GM11168 (cell line): ENCODE results near the gene HDAC4.

Source experiments
- in situ Hi-C: fragments of 300-500 bp; cut with MboI; formaldehyde crosslinking; loops from one replicate; pipeline ENCODE4 v1.12.0; 2022; ENCODE audit warnings: low sequenced_read_pairs; ENCODE audit not compliant: unreplicated experiment

The HDAC4 gene

DNA sequence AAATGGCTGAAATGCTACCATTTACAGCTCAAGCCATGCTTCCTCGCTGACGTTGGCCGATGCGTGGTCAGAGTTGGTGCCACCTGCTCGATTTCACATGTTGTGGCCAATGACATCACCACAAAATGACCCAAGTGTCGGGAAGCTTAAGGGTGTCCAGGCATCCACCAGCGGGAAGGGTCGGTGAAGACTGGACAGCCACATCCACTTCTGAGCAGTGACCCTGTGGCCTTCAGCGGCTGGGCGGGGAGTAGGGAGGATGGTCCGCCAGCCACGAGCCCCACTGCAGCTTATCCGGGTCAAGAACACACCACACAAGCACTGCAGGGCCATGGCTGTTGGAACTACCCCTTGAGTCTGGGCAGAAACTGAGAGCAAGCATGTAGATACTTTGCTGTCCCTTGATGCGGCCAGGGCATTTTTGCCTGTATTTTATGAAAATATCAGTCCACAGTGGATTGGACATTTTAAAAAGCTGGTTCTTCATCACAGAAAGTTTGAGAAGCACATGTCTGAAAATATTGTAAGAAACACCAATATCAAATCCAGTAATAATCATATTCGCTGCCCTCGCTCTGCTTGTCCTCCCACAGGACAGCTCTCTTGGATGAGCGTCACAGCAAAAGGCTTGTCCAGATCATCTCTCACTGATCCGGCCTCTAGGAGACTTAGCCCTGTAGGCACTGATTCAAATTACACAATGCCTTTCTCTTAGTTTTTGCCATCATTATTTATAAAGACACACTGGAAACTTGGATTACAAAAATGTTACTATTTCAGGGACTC lies 379.0 kb downstream of the HDAC4 start:
- in situ Hi-C loops: no loop called here

DNA sequence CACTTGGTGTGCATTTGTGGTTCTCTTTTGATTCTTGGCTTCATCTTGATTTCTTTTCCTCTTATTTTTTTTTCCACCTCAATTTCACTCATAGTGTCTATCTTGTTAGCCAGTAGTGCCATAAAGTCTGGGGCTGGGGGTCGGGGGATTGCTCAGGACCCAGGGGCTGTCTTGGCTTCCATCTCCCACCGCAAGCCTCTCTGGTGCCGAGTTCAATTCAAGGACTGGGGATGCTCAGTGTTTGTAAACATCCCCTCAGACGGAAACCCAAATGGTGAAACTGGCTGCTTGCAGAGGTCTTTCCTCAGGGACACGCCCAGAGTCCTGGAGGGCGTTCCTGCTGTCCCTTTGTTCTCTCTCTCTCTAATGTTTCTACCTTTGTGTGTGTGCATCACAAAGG lies 379.6 kb downstream of the HDAC4 start:
- in situ Hi-C loops: no loop called here

DNA sequence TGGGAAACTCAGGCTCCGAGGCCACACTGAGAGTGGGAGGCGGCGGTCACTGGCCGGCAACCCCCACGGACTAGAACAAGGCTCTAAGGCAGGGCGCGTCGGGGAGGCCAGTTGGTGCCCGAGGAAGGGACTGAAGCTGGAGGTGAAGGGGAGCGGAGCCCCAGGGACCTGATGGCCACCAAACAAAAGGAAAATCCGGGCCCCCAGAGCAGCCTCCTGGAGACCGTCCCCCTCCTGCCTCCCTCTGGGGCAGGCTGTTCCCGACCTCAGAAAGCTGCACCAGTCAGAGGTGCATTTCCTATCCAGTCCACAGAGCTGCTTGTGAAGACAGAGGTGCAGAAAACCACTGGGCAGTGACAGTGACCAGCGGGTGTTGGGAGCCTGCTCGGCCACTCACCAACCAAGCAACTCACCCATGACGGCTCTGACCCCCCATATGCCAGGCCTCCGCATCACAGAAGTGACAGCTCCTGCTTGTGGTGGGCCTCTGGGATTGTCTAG lies 380.2 kb downstream of the HDAC4 start:
- in situ Hi-C loops: no loop called here

DNA sequence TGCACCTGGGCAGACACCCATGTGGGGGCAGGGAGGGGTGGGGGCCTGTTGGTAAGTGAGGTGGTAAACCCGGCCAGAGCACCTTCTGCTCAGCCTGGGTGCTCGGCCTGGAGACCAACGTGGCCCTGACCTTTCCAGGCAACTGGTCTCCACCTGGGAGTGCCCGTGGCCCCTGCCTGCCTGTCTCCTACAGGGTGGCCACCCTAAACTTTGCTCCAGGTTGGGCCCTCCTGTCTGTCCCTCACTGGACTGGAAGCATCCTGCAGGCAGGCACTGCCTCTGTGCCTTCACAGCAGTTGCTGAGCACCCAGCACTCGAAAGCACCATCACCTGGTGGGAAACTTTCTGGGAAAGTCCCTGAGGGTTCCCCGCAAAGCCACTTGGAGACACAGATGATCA lies 381.6 kb downstream of the HDAC4 start:
- in situ Hi-C loops: no loop called here

DNA sequence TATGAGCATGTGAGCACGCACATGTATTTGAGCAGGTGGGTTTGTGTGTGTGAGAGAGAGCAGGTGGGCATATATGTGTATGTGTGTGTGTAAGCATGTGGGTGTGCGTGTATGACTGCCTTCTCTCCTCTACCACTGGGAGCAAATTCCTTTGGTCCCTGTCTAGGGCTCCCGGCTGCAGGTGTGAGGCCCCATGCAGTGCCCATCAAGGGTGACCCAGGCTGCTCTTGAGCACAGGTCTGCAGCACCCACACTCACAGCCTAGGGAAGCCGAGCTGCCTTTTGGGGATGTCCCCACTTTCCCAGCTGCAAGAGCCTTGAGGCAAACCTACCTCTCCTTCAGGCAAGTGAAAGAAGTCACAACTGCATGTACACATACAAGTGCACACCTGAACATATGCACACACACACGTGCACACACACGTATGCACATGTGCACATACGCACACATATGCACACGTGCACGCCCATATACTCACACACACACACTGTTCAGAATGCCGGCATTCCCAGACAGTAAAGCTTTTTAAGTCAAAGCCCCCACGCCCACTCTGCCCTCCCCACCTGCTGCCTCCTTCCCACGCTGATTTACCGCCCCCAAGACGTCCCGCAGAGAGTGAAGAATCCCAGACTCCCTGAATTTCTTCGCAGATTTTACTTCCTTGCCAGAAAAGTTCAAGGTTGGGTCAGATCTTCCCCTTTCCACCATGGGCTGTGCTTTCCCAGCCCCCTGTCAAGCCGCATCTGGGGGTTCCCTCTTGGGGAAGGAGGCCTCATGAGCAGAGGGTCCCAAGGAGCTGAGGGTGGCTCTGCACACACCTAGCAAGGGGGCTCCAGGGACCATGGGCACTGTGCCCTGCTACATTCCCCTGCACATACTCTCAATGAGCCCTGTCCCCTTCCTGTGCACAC lies 382.3 kb downstream of the HDAC4 start:
- in situ Hi-C loops: no loop called here

DNA sequence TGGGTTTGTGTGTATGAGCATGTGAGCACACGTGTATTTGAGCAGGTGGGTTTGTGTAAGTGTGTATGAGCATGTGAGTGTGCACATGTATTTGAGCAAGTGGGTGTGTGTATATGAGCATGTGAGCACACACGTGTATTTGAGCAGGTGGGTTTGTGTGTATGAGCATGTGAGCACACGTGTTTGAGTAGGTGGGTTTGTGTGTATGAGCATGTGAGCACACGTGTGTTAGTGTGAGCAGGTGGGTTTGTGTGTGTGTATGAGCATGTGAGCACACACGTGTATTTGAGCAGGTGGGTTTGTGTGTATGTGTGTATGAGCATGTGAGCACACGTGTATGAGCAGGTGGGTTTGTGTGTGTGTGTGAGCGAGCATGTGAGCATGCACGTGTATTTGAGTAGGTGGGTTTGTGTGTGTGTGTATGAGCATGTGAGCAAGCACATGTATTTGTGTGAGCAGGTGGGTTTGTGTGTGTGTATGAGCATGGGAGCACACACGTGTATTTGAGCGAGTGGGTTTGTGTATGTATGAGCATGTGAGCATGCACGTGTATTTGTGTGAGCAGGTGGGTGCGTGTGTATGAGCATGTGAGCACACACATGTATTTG lies 383.2 kb downstream of the HDAC4 start:
- in situ Hi-C loops: no loop called here

DNA sequence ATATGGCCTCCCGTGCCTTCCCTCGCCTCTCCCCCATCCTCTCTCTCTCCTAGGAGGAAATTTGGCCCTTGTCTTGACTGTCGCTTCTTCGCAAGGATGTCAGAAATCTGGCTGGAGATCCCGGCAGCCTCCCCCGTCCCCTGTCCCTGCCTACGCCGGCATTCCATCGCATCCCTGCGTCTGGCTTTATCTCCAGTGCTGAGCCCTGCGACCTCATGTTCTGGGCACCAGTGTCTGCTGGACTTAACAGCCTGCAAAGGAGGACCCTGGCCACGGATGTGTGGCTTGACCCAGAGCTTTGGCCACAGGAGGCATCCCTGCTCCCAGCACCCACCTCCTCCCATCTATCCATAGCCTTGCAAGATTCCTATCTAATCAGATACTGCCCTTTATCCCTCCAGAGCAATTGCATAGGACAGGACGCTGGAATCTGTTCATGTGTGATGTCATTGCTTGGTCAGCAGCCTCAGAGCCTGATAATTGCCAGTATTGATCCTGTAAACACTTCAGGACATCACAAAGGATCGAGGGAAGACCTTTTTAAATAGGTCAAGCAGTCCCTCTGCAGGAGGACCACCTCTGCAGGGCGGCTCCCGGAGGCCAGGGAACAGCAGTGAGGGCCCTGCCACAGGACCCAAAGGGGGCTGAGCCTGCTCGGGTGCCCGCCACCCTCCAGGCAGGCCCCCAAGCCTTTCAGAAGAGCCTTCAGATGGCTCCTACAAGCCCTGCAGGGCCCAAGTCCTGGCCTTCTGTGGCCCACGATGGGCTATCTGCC lies 384.7 kb downstream of the HDAC4 start:
- in situ Hi-C loops: no loop called here

DNA sequence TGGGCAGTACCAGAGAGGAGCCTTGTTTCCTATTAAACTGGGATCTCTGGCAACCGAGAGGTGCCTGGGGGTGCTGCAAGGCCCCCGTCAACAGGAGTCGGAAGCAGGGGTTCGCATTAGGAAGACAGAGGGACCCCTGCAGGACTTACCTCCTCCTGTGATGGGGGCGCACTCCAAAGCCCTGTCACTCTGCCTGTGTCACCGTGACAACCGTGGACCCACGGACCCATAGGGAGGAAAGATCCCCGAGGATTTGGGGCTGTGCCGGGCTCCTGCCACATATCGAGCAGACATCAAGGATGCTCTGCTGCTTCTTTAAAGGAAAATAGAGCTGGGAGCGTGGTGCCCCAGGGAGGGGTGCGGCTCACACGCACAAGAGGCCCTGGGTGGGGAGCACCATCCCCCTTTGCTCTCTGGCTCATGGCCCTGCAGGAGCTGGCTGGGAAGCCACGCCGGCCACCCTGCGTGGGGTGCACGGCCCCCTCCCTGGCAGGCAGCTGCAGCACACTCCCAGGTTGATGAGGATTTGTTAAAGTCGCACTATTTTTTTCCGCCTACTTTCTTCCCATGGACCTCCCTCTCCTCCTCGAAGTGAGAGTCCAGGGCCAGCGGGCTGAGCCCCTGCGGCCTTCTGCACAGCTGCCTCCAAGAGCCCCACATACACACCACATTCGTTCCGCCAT lies 385.5 kb downstream of the HDAC4 start:
- in situ Hi-C loops: no loop called here

DNA sequence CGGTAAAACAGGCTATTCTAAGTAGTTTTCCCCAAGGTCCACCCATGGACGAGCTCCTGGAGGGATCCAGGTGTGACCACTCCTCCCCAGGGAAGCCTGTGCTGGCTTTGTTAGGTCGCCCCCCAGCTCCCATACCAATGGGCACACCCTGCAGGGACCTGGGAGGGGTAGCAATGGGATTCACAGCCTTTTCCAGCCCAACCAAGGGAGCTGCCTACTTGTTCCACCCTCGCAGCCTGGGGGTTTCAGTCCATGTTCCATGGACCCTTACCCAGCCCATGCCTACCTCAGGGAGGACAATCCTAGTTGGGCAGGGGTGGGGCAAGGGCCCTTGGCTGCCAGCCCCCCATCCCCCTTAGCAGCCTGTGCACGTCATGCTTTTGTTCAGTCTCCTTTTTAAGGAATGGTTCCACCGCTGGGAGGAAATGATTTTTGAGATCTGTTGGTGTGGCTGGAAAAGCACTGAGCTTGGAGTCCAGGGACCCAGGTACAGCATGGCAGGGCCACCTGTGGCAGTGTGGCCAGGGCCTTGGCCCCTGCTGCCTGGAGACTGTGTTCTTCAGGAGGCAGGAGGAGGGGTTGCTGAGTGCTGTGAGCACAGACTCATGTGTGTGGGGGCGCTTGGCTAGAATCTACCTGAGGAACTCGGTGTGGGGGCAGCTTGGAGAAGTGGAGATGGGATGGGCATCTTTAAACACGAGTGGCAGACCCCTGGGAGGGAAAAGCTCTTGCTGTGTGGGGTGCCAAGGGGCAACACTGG lies 386.2 kb downstream of the HDAC4 start:
- in situ Hi-C loops: no loop called here

DNA sequence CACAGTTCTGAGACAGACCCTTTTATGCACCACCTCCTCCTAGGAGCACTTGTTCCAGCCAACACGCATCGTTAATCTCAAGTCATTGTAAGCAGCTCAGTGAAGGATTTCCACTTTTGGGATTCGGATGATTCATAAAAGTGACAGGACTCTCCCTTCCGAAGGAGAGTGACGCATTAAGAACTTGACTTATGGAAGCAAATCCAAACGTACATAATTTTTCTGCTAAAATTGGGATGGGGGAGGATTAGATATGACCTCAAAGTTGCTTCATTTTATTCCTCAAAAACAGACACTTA lies 387.2 kb downstream of the HDAC4 start:
- in situ Hi-C loops: no loop called here

DNA sequence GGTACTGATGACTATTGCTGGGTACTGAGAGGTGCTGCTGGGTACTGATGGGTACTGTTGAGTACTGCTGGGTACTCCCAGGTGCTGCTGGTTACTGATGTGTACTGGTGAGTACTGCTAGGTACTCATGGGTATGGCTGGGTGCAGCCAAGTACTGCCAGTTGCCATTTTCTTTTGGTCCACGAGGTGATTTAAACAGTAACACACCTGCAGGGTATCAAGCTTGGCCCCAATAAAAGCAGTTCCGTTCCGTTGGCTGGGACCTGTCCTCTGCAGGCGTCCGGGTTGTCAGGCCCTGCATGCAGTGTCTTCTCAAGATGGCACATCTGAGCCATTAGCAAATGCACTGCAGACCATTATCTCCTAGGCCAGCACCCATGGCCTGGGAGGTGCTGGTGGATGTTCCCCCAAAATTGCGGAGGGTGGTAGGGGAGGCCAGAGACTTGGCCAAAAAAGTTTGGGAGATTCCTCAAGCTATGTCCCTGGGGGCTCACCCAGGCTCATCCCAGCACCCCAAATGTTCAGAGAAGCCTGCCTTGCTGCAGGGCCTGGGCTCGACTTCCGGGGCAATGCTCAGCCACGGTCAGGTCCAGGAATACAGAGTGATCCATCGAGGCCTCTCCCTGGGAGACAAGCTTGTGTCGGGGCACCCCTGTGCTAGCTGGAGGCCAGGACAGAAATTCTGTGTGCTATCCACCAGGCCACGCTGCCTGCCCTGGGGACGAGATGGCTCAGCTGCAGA lies 387.7 kb downstream of the HDAC4 start:
- in situ Hi-C loops: no loop called here

DNA sequence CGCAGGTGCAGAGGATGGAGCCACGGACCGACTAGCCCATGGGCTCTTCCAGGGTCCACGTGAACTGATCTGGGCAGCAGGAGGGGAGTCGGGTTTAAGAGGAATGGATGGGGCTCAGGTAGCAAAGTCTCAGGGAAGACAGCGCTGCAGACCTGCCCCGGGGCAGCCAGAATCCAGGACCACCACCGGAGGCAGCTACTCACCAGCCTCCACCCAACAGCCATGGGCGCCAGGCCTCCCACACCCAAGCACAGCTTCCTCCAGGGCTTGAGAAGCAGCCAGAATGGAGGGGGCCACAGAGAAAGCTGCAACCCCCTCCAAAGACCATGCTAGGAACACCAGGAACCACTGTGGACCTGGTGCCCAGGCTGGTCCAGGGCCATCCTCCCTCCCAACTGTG lies 388.6 kb downstream of the HDAC4 start:
- in situ Hi-C loops: no loop called here

DNA sequence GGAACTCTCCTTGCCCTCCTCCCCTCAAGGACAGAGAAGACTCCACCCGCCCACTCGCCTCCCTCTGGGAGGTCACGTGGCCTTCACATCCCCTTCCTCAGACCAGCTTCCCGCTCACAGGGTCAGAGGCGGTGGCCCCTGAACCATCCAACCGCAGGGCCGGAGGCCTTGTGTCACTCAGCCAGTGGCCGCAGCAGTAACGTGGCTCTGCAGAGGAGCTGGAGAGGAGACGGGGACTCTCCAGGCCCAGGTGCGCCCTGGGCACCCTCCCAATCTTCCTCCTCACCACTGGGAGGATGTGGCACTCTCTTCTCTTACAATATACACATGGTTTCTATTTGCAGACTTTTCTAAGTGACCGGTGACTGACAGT lies 391.2 kb downstream of the HDAC4 start:
- in situ Hi-C loops: no loop called here

DNA sequence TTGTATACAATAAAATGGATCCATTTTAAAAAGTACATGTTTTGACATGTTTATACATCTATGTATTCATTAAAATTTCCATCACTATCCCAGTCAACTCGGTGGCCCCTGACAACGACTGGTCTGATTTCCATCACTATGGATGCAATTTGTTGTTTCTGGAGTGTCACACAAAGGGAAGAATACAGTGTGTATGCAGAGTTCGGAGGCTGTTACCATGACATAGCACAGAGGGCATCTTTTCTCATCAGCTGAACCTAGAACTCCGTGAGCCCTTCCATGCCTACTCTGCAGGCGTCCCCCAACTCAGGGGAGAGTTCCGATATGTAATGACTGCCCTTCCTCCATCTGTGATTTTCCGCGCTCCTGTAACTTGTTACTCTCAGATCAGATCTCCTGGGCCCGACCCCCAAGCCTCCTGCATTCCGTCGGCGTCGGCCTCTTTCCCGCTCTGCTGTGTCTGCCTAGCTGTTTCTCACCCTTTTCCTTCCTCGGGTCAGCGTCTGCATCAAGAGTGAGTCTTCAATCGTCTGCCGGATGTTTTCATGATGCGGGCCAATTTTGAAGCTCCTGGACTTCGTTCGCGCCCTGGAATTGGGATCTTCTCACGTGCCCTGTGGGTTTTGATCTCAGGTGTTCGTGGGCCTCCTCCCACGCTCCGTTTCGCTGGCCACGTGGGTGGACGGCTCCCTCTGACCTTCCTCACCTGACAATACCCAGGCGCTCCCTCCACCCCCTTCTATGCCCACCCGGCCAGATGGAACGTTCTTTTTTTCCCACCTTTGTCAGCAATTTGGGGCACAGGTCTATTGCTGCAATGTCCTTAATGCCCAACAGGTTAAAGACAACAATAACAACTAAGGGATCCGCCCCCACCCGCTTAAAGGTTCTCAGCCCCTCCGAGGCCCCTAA lies 391.9 kb downstream of the HDAC4 start:
- in situ Hi-C loops: no loop called here

DNA sequence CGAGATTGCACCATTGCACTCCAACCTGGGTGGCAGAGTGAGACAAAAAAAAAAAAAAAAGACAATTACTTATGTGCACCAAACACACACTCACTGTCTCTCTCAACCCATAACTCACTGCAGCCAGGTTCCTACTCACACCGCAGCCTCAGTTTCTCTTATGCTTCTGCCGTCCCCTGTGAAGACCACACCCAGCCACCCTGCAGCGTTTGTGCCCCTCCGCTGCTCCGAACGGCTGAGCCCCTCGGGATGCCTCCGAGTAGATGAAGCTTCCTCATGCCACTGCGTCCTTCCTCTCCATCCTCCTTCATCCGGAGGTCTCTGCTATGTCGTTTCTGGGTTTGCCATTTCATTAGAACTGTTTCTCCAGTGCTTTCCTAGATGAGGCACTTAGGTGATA lies 392.8 kb downstream of the HDAC4 start:
- in situ Hi-C loops: no loop called here

DNA sequence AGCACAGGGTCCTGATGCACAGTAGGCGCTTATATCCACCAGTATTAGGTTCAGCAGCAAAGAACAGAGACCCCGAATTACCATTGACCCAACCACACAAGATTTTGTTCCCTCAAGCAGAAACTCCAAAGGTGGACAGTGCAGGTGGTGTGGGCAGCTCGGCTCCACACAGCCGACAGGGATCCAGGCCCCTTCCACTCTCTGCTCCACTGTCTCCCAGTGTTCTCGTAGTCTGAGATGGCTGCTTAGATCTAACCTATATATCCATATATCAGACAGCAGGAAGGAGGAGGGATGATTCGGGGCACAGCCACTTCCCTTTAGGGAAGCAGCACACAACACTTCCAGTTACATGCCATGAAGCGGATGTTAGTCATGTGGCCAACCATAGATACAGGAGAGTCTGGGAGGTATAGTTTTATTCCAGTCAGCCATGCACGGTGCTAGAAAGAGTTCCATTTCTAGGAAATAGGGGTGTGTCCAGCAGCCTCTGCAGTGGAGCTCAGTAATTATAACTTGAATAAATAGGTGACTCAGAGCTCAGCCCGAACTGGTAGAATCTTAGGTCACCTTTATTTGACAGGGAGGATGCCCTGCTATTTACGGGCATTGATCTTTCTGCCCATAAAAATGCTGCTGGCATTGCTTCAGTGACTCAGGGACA lies 394.1 kb downstream of the HDAC4 start:
- in situ Hi-C loops: no loop called here

DNA sequence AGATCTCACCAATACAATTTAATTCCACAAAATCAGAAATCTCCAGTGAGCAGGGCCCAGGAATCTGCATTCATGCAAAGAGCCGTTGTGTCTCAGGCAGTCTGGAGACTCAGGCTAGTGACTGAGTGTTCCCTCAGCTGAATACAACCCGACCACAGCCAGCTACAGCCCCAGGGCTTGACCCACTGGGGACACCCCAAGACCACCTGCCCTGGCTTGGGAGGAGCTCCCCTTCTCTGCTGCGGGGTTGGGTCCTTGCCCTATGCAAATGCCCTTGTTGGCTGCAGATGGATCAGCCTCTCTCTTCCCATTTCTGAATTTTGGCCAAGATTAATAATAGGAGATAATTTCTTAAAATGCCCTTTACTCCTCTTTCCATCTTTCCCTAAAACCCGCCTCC lies 395.2 kb downstream of the HDAC4 start:
- in situ Hi-C loops: no loop called here
